ENCODE measurements around the gene WNT7A.

DNA sequence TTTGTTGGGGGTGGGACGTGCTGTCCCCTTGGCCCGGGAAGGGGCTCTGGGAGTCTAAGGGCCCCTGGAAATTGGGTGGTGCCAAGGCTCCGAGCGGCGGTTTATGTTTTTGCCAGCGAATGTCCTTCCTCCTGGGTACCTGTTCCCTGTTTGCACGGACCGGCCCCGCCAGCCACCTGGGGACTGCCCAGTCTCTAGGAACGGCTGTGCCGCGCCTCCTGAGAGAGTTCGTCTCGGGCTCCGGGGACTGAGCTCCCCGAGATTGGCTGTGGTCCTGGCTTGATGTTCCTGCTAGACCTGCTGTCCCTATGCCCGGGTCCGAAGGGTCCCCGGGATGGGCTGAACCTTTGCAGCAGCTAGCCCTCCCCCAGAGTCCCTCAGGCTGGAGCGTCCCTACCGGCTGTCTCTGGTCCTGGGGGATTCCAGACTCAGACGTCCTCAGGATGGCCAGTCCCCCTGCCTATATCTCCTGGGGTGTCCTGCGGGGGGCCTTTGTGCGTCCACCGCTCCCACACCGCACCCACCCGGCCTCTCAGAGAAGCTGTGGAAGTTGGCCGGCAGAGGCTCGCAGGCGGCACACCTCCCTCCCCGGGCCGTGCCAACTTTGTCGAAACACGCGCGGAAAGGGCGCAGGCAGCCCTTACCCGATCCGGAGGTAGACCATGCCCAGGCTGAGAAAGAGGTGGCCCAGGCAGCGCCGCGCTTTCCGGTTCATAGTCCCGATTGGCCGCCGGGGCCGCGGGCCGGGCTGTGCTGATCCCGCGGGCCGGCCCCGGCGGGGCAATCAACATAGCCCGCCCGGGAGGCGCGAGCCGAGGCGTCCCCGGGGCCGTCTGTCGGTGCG lies 547 bp downstream of the WNT7A start:
- TF ChIP-seq POLR2A (IDR thresholded peaks at IDR 0.05): no peak
- TF ChIP-seq, protein P1, sequence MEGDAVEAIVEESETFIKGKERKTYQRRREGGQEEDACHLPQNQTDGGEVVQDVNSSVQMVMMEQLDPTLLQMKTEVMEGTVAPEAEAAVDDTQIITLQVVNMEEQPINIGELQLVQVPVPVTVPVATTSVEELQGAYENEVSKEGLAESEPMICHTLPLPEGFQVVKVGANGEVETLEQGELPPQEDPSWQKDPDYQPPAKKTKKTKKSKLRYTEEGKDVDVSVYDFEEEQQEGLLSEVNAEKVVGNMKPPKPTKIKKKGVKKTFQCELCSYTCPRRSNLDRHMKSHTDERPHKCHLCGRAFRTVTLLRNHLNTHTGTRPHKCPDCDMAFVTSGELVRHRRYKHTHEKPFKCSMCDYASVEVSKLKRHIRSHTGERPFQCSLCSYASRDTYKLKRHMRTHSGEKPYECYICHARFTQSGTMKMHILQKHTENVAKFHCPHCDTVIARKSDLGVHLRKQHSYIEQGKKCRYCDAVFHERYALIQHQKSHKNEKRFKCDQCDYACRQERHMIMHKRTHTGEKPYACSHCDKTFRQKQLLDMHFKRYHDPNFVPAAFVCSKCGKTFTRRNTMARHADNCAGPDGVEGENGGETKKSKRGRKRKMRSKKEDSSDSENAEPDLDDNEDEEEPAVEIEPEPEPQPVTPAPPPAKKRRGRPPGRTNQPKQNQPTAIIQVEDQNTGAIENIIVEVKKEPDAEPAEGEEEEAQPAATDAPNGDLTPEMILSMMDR (IDR thresholded peaks at IDR 0.05): no peak
